ENCODE data around the gene ASB14.
"Not testable (repeated sequence)": the region's sequence is repeated elsewhere in the genome, so short reads cannot be mapped to it uniquely, and the experiment has no call there.

ASB14 gene

GRCh38 chr3:57292159-57292896 is at the start of gene ASB14:
Gene ASB14 (minus strand): TSS chr3:57292685. CDS start chr3:57292033, 652 bp downstream.
- DNase-seq: no peak

- not testable (repeated sequence) for DNase-seq
Observed at GRCh38 chr3:57339071-57339642, 46.7 kb upstream of the ASB14 start.

DNA sequence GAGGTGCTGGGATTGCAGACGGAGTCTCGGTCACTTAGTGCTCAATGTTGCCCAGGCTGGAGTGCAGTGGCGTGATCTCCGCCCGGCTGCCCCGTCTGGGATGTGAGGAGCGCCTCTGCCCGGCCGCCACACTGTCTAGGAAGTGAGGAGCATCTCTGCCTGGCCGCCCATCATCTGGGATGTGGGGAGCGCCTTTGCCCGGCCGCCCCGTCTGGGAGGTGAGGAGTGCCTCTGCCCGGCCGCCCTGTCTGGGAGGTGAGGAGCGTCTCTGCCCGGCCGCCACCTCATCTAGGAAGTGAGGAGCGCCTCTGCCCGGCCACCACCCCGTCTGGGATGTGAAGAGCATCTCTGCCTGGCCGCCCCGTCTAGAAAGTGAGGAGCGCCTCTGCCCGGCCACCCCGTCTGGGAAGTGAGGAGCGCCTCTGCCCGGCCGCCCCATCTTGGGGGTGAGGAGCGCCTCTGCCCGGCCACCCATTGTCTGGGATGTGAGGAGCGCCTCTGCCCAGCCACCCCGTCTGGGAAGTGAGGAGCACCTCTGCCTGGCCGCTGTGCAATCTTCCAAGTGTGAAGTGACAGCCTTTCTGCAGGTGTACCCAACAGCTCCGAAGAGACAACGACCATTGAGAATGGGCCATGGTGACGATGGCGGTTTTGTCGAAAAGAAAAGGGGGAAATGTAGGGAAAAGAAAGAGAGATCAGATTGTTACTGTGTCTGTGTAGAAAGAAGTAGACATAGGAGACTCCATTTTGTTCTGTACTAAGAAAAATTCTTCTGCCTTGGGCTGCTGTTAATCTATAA is 46.0 kb upstream of the ASB14 start:
- DNase-seq: not testable (repeated sequence)

- DNase-seq: no peak
Observed at GRCh38 chr3:57335283-57335938, 42.9 kb upstream of the ASB14 start.

GRCh38 chr3:57331078-57331610 is 38.7 kb upstream of the ASB14 start:
- DNase-seq: no peak

DNA sequence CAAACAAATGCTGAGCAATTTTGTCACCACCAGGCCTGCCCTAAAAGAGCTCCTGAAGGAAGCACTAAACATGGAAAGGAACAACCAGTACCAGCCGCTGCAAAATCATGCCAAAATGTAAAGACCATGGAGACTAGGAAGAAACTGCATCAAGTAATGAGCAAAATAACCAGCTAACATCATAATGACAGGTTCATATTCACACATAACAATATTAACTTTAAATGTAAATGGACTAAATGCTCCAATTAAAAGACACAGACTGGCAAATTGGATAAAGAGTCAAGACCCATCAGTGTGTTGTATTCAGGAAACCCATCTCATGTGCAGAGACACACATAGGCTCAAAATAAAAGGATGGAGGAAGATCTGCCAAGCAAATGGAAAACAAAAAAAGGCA is 34.0 kb upstream of the ASB14 start:
- not testable (repeated sequence) for DNase-seq

DNA sequence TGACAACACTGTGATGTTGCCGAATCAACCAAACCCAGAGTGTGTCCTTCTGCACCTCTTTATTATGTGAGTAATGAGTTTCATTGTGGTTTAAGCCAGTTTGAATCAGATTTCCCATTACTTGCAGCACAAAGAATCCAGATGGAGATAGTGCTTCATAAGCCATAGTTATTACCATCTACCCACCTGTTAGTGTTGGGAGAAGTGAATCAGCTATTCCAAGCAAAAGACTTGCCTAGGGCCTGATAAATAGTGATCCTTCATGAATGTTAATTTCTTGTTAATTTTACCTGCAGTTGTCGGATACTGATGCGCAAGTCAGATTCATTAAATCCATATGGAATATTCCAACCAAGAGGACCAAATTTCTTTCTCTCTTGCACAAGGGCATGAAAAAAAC is 21.7 kb upstream of the ASB14 start:
- no peak for DNase-seq

DNA sequence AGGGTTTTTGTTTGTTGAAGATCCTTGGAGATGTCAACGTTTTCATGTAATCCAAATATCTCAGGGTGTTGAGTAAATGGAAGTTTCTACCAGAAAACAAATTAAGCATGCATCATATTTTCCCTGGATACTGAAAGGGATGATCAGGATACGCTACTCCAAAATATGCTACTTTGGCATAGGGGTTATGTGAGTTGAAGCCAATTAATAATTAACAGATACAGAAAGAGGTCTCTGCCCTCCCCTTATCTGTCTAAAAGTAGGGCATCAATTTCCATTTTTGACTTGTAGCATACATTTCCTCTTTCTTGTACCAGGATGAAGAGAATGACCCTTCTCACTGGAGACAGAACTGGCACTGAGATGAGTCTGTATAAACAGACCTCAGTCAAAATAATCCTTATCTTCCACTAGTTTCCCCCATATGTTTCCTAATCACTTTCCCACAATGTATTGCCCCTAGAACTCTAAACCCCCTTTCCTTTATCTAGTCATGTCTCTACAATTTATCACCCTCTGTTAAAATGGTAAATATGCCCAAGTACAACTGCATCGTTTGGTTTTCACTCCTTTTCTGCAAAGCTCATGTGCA is 17.4 kb upstream of the ASB14 start:
- DNase-seq: no peak

- DNase-seq: not testable (repeated sequence)
Observed at GRCh38 chr3:57303520-57303919, 11.0 kb upstream of the ASB14 start.

DNA sequence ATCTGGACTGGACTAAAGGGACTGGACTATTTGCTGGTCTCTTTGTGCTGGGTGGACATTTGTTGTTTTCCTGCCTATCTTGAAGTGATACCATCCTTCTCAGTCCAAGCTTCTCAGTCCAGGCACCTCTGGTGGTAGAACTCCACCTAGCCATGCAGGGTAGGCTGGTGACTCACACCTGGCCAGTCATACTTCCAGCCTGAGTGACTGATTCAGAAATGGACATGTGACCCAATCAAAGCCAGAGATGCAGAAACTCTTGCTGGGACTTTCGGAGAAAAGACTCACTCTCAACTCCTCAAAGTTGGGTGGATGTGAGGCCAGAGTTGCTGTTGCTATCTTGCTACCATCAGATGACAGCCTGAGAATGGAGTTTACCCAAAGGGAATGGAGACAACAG is 5.6 kb upstream of the ASB14 start:
- no peak for DNase-seq

DNA sequence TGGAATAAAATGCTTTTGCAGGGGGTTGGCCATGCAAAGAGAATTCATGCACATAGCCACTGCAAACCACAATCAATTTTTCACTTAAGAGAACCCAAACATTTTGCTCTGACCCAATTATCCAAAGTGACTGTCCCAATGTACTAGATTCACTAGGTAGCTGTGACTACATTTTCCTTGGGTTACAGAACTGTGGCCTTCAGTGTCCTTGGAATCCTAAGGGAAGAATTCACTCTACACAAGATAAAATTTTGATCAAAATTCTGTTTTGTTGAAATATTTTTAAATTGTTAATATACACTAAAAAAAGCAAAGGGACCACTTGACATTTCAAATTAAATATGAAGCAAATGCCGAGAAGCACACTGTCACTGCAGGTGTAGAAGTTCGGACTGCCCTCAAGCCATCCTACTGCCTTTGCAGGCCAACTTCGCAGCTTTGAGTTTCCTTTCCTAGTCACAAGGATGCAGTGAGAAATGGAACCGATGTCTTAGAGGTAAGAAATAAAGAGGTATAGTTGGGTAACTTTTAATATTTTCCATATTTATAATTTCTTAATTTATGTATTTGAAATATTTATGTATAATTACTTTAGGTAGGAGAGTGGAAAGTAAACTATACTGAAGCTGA is 527 bp upstream of the ASB14 start:
- no peak for DNase-seq

DNA sequence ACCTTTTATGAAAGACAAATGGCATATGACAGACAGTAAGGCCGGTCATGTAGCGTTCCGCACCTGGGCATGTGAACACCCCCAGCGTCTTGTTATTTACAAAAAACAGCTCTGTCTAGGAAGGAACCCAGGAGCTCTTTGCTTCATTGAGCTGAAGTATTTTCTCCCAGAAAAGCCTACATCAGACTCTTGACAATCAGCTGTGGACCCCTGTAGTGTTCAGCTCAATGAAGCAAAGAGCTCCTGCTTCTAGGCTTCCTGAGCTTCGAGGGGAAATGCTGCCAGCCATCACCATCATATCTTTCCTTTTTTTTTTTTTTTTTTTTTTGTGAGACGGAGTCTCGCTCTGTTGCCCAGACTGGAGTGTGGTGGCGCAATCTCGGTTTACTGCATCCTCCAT is 4.1 kb downstream of the ASB14 start:
- DNase-seq: no peak

DNA sequence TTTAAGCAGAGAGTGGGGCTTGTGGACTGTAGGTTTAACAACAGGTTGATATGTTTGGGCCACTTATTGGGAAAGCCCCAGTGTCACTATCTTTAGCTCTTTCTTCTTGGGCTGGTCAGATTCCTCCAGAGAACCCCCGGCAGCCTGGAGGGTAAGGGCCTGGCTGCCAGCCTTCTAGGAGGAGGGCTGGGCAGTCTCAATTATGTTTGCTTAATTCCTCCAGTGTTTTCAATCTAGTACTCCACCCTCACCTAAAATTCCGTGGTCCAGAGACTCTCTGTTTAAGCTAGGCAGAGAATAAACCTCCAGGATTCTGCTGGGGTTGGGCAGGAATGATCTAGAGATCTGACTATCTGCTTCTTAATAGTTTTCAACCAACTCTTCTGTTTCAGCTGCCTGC is 5.3 kb downstream of the ASB14 start:
- DNase-seq: no peak

DNA sequence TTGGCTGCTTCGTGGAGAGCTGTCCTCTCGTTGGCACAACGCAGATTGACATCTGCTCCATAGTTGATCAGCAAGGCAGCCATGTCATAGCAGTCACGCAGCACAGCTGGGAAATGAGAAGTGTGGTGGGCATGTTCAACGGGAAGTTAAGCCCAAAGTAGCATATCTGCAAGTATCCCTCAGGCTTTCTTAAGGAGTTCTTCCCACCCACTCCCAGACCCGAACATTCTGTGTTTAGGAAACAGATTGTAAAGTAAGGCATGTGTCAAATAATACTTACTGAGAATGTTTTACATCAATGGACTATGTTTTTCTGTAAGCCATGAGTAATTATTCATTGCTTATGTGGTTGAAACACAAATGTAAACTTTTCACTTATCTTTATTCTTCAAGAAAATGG is 9.2 kb downstream of the ASB14 start:
- DNase-seq: no peak

DNA sequence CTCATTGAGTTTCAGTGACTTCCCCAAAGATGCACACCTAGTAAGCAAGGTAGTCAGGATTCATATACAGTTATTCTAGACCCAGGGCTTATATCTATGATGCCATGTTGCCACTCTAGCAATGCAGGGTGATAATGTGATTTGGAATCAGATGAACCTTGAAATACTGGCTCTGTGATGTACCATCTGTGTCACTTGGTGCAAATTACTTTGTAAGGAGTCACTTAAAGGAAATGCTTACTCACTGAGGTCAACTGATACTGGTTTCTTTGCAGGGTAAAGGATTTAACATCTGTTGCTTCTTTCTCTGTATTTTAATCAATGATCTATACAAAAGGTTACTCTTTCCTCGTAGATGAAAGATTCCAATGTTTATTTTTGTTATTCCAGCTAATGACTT is 10.8 kb downstream of the ASB14 start:
- no peak for DNase-seq

DNA sequence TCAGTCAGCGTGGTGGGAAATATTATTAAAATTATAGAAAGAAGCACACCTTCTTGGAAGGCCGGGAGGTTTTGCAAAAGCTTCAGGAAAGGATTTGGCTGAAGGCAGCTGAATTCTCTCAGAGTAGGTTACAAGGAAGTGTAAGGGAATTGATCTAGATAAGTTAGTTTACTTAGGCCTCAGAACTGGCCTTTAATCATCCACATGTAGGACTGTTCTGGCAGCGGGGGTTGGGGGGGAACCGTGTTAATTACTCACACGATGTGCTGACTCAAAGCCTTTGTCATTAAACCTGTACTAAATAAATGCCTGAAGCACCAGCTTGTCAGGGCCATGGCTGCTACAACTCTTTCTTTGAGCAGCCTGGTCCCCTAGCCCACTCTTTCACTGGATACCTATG is 12.8 kb downstream of the ASB14 start:
- DNase-seq: no peak

DNA sequence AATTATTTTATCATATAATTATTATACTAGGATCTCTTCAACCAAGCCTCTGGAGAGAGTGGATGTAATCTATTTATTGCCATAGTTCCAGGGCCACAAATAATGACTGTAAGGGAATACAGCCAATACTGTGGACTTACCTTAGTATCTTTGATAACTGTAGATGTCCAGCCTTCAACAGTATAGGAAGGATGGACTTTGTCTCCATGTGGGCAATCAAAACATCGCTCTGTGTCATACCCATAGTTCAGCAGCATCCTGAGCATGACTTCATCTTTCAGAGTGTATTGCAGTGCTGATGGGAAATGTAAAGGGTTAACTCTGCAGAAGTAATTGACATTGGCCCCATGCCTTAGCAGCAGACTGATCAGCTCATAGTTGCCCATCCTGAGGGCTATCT is 14.2 kb downstream of the ASB14 start:
- DNase-seq: no peak

DNA sequence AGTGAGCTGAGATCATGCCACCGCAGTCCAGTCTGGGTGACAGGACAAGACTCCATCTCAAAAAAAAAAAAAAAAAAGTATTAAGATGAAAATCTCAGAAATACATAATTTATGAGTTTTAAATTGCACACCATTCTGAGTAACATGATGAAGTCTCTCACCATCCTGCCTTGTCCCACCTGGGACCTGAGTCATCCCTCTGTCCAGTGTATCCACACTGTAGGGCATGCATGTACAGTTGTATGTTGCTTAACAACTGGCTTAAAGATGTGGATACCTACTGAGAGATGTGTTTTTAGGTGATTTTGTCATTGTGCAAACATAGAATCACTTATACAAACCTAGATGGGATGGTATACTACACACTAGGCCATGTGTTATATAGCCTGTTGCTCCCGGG is 17.1 kb downstream of the ASB14 start:
- DNase-seq: no peak

- DNase-seq: no peak
Observed at GRCh38 chr3:57274845-57275244, 17.6 kb downstream of the ASB14 start.

- no peak for DNase-seq
Observed at GRCh38 chr3:57268416-57268815, 24.1 kb downstream of the ASB14 start.

DNA sequence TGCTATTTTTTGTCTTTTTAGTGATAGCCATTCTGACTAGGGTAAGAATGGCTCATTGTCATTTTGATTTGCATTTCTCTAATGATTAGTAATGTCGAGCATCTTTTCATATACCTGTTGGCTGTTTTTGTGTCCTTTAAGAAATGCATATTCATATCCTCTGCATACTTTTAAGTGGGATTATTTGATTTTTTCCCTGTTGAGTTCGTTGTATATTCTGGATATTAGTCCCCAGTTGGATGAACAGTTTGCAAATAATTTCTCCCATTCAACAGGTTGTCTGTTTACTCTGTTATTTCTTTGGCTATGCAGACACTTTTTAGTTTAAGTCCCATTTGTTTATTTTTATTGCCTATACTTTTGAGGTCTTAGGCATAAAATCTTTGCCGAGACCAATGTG is 30.6 kb downstream of the ASB14 start:
- DNase-seq: no peak

GRCh38 chr3:57261119-57261518 is 31.4 kb downstream of the ASB14 start:
- no peak for DNase-seq

All from right forelimb (tissue), 1 donor.